ENCODE data around the gene PHYHIPL.

The PHYHIPL gene

GRCh38 chr10:59176241-59177030, at the start of gene PHYHIPL:
Gene PHYHIPL (plus strand): TSS chr10:59176643. CDS start chr10:59176854, 211 bp downstream.
- in situ Hi-C loops (cut with MboI; ENCODE audit: low sequenced_read_pairs) = no loop called here

GRCh38 chr10:59126991-59127390, 49.5 kb upstream of the PHYHIPL start:
- in situ Hi-C loops (cut with MboI; ENCODE audit: low sequenced_read_pairs) = no loop called here

- in situ Hi-C loops (cut with MboI; ENCODE audit: low sequenced_read_pairs) = no loop called here
Observed at GRCh38 chr10:59127991-59128390, 48.5 kb upstream of the PHYHIPL start.

DNA sequence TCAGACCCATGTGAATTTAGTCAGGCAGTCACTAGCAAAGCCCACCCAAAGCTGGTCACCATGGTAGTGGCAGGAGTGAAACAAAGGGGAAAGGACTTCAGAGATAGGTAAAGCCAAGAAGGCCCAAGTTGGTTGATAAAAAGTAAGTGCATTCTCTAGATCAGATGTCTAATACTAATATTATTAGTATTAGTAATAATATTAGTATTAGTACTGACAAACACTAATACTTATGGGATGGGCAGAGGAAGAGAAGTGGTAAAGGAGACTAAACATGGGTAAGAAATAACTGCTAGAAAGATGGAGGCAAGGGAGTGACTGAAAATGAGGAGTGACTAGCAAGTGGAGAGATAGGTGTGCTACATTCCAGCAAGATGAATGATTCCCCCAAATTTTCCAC, 46.6 kb upstream of the PHYHIPL start:
- in situ Hi-C loops (cut with MboI; ENCODE audit: low sequenced_read_pairs) = no loop called here

DNA sequence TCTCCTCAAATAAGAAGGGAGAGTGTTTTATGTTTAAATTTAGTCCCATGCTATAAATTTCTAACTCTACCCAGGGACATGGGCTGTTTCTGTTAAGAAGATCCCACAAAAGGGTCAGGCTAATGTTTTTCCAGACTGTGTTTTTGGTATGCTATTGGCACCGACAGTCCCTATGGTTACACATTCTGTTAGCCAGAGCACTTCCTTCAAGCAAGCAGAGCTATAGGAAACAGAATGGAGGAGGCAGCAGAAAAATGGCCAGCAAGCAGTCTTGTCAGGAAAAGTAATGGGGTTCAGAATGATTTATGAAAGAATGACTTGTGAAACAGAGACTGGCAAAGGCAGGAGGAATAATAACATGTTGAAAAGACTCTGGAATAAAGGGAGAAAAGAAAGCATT, 44.8 kb upstream of the PHYHIPL start:
- in situ Hi-C loops (cut with MboI; ENCODE audit: low sequenced_read_pairs) = no loop called here

- in situ Hi-C loops (cut with MboI; ENCODE audit: low sequenced_read_pairs) = no loop called here
Observed at GRCh38 chr10:59133841-59134593, 42.4 kb upstream of the PHYHIPL start.

GRCh38 chr10:59134785-59135184, 41.7 kb upstream of the PHYHIPL start:
- in situ Hi-C loops (cut with MboI; ENCODE audit: low sequenced_read_pairs) = no loop called here

- in situ Hi-C loops (cut with MboI; ENCODE audit: low sequenced_read_pairs) = no loop called here
Observed at GRCh38 chr10:59135275-59135674, 41.2 kb upstream of the PHYHIPL start.

- in situ Hi-C loops (cut with MboI; ENCODE audit: low sequenced_read_pairs) = no loop called here
Observed at GRCh38 chr10:59138052-59138451, 38.4 kb upstream of the PHYHIPL start.

DNA sequence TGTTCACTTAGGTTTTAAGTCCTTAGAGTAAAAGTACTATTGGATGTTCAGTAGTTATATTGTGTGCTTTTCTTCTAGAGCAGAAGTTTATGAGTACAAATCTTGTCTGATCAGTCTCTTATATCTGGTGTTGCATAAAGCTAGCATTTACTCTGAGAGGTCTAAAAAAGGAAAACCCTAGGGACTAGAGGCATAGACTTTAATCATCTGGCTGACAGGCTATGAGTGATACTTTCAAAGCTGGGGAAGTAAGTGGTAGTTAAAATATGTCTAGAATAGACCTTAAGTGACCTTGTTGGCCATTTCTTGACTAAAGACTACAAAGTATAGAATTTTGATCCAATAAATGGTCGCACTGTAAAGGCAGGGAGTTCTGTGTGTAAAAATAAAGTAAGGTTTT, 32.9 kb upstream of the PHYHIPL start:
- in situ Hi-C loops (cut with MboI; ENCODE audit: low sequenced_read_pairs) = no loop called here

DNA sequence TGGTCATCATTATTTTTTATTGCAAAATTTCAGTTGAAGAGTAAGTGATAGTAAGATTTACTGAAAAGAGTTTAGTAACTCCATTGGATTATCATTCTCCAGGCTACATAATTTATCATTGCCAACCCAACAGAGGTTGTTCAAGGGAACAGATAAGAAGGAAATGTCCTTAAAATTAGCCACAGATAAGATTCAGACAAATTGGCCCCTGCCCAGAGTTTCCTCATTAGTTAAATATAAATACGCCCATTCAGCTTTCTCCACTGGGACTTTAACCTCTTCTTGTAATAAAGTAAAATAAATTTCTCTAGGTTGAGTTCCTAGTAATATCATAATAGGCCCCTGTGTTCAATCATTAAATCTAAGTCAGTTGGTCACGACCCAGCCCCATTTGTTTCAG, 27.7 kb upstream of the PHYHIPL start:
- in situ Hi-C loops (cut with MboI; ENCODE audit: low sequenced_read_pairs) = no loop called here

- in situ Hi-C loops (cut with MboI; ENCODE audit: low sequenced_read_pairs) = no loop called here
Observed at GRCh38 chr10:59155556-59155955, 20.9 kb upstream of the PHYHIPL start.

GRCh38 chr10:59167512-59167911, 8.9 kb upstream of the PHYHIPL start:
- in situ Hi-C loops (cut with MboI; ENCODE audit: low sequenced_read_pairs) = no loop called here

DNA sequence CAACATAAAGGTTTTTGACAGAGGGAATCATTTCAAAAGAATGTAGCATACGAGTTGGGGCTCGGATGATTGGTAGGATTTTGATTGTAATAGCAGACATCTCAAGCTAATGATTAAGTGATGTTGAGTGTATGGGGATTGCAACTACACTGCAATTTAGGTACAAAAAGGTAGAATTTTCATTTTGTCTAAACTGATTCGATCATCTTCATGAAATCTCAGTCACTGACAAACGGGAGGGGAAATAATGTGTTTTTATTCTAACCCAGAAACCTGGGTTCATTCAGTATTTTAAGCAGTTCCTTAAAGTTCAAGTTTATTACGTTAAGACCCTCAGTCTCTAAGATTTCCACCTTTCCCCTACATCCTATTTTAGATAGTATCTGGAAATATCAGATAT, 3.9 kb upstream of the PHYHIPL start:
- in situ Hi-C loops (cut with MboI; ENCODE audit: low sequenced_read_pairs) = no loop called here

DNA sequence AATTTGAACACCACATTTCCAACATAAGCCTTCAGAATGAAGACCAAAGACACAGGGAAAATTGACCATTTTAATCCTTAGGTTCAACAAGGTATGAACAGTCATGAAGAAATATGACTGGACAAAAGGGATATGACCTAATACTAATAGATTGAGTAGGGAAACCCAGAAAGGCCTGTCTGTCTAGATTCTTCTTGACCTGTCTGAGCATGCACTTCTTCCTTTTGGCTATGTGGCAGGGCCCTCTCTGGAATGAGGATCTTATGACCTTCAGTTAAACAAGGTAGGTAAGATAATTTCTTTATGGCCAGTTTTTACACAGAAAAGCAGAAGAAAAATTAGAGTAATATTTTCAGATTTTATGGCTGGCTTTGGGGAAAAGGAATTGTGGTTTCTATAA, 3.0 kb upstream of the PHYHIPL start:
- in situ Hi-C loops (cut with MboI; ENCODE audit: low sequenced_read_pairs) = no loop called here

DNA sequence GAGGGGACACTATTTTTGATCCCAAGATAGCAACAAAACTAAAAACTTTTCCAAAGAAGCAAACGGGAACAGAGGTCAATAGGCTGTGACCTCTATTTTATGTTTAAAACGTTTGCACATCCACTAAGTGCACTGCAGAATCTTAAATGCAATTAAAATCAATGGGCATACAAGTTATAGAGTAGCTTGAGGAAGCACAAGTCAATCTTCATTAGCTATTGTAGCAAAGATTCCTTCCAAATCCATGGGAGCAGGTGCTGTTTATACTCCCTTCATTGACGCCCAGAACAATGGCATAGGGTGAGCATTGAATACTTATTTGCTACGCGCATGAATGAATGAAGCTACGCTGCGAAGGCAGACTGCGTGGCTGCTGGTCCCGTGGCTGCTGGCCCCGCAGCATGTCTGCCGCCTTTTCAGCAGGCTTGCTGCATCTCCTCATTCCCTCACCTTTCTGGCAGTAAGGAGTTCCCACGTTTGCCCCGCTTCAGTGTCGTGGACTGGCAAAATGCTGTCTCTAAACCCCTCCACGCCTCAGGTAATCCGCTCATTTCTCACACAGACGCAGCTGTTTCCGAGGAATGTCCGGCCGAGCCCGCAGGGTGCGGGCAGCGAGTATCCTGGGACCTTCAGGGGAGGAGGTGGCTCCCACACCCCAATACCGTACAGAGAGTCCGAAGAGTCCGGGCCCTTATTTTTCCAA, 754 bp upstream of the PHYHIPL start:
- in situ Hi-C loops (cut with MboI; ENCODE audit: low sequenced_read_pairs) = no loop called here

DNA sequence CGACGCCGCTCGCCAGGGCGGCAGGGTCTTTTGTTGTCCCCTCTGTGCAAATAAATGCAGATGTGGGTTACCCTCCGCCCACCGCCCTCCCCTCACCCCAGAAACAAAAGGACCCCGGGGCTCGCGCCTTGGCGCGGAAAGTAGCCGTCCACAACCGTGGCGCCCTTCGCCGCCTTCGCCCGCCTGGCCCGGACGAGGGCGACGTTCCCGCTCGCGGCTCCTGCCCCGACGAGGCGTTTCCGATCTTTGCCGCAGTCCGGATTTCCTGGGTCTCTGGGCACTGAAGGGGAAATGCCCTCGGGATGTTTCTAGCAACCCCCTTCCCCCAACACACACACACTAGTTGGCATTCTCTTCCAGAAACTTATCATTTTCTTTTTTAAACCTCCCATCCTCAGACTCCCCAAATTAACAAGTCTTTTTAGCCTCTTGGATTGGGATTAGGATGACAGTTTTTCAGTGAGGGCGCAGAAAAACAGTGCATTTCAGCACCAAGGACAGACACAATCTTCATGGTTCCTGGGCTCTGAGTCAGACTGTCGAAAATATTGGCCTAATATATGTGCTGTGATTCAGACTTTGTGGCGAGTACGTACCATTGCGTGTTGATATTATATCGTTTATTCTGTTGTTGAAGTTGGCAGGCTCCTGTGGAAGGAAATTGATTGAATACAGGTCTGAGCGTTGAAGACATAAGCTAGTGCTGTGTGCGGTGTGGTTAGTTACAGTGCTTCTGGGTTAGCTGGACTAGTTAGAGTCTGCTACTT, 771 bp downstream of the PHYHIPL start:
- in situ Hi-C loops (cut with MboI; ENCODE audit: low sequenced_read_pairs) = no loop called here

DNA sequence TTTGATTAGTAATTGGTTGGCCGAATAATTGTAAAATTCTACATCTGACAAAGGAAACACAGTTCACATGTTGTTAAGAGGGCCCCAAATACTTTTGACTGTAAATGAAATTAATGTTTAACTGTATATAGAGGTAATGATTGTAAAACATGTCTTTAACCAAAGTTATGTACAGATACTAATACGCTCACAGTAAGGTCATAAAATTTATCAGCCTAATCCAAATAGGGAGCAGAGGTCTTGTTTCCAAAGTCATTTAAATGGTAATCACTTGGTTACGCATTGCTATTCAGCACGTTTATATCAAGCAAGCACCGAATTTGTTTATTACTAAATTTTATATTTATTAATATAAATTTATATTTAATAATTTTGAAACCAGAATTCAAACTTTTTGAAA, 1.4 kb downstream of the PHYHIPL start:
- in situ Hi-C loops (cut with MboI; ENCODE audit: low sequenced_read_pairs) = no loop called here

DNA sequence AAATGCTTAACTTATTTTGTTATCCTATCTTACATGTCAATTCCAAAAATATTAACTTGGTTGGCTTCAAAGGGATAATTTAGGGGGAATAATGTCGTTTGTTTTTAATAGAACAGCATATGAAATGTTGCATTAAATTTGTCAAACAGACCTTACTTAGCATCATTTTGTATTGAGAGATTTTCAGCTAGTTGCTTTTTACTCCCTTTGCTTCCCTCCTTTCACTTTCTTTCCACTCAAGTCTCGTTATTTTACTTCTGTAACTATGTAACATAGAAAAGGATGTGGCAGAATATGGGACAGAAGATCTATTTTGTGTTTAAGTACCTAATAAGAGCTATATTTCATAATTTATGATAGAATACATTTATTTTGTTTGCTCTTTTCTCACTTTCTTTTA, 2.6 kb downstream of the PHYHIPL start:
- in situ Hi-C loops (cut with MboI; ENCODE audit: low sequenced_read_pairs) = no loop called here

- in situ Hi-C loops (cut with MboI; ENCODE audit: low sequenced_read_pairs) = no loop called here
Observed at GRCh38 chr10:59180689-59181270, 4.3 kb downstream of the PHYHIPL start.

DNA sequence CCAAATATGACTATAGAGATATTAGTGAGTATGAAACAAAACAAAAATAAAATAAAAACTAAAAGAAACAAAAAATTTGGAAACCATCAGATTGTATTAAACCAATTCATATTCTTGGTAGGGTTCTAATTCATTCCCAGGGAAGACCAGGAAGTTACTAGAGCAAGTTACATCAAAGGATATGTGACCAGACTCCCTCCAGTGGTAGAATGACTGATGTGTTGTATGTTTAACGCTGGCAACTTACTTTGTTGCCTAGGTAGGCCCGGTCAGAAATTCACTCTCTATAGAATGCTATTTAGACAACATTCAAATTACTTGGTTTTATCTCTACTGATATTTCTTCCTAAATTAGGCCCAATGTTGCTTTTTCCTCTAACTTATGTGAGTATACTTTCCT, 5.2 kb downstream of the PHYHIPL start:
- in situ Hi-C loops (cut with MboI; ENCODE audit: low sequenced_read_pairs) = no loop called here

Data from HL-60/S4 (cell line).